ENCODE results near the gene GAS7. TPM values are rescaled to one million over a fixed set of nuclear protein-coding genes. Genes with fewer than 3 reads are reported as not detected.

The GAS7 gene
- total and polyA plus RNA-seq, 9 of the 15 experiments (the other 6 are each of a cell fraction or from before 2014, with no cell fraction given) = 0.11 to 0.33 TPM; not detected in 7

DNA sequence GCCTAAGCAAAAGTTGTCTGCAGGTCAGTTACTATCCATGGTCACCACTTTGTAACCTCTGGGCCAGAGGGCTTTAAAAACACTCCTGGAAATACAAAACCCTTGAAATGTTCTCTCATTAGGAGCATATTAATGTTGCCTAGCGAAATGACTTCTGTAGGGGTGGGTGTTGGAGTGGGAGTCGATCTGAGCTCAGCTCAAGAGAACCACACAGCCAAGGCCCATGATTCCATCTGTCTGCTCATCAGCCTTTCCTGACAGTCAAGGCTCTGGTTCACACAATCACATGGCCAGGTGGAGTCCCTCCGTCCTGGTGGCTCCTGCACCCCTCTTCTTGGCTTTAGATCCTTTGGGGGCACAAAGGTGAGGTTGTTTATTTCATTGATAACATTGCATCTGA is 320.1 kb downstream of the GAS7 start:
- CTCF ChIA-PET (ENCODE audit: low intra/inter-chr PET ratio) = no interaction called here
- POLR2A ChIA-PET = interaction anchor here (1.3 kb wide), 1 partner anchor 11 kb away, joined by 4 read pairs; no protein-coding TSS in a partner anchor

DNA sequence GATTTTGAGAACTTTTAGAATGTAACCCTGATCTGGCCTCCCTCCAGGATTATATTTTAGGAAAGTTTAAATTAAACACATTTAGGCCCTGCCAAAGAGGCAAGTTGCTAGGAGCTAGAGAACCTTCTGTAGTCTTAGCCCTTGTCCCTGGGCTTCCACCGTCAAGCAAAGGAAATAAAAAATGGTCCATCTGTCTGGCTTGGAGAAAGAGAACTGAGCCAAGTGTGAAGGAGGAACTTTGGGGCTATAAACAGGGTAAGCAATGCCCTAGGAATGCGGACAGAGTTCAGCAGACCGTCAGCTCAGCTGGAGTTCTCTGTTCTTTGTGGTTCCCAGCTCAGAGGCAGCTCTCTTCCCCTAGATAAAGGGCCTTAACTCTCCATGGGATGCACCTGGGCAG is 323.0 kb downstream of the GAS7 start:
- intact Hi-C loops (cut with micrococcal nuclease) (no loop called here), in situ Hi-C loops (cut with MboI) (no loop called here)
- H3K4me1 ChIP-seq (replicated peaks in 1 of 2; ENCODE audit: control insufficient read depth in 2 of 2, insufficient read depth in 2 of 2, low read length in 2 of 2) = no peaks in the 10 kb centered on the region
- DNase-seq (ENCODE audit: extremely low read depth in 1 of 4, low spot score in 3 of 4) = no peak
- no peak overlapping the region for H3K4me2 ChIP-seq (ENCODE audit: insufficient read depth, low read length)
- WGBS (ENCODE audit: insufficient coverage, low coverage, missing lambda C conversion rate) = 0% methylated on average over 2 of the region's 3 CpGs
- TF ChIP-seq ZNF699 (CRISPR knock-in tag; IDR thresholded peaks at IDR 0.05; ENCODE audit: insufficient replicate concordance) (no peak), ZBTB7A (IDR thresholded peaks at IDR 0.05; ENCODE audit: borderline replicate concordance, control insufficient read depth, low read depth, low read length) (no peak), ETV5 (CRISPR knock-in tag; IDR thresholded peaks at IDR 0.05; ENCODE audit: low read depth) (no peak), HNRNPH1 (optimal IDR thresholded peaks at IDR 0.05; ENCODE audit: low read depth, low read length) (no peak), RBFOX2 (IDR thresholded peaks at IDR 0.05; ENCODE audit: low read depth, low read length) (no peak), KLF6 (CRISPR knock-in tag; IDR thresholded peaks at IDR 0.05; ENCODE audit: borderline replicate concordance) (no peak), ZNF263 (CRISPR knock-in tag; IDR thresholded peaks at IDR 0.05; ENCODE audit: borderline replicate concordance) (no peak), CSDE1 (IDR thresholded peaks at IDR 0.05) (no peak), NRF1 (conservative IDR thresholded peaks at IDR 0.05 in 1 of 2, IDR thresholded peaks at IDR 0.05 in 1 of 2) (no peak), BCL6 (CRISPR knock-in tag; IDR thresholded peaks at IDR 0.05) (no peak)
- TF ChIP-seq, protein P1, sequence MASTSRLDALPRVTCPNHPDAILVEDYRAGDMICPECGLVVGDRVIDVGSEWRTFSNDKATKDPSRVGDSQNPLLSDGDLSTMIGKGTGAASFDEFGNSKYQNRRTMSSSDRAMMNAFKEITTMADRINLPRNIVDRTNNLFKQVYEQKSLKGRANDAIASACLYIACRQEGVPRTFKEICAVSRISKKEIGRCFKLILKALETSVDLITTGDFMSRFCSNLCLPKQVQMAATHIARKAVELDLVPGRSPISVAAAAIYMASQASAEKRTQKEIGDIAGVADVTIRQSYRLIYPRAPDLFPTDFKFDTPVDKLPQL (IDR thresholded peaks at IDR 0.05; ENCODE audit: extremely low read depth, insufficient read length) = no peak
- no peaks in the 10 kb centered on the region for H4K20me1 ChIP-seq (replicated peaks; ENCODE audit: control insufficient read depth, insufficient read depth, low read length)
- H2AFZ ChIP-seq (ENCODE audit: low read depth, low read length) = no peak overlapping the region
- no peak overlapping the region for H3K27ac ChIP-seq (ENCODE audit: extremely low read depth, low read depth, low read length)
- no peaks in the 10 kb centered on the region; a peak in 1 of 5 replicates for H3K27me3 ChIP-seq (ENCODE audit: control insufficient read depth in 2 of 2, insufficient read depth in 2 of 2, low read length in 2 of 2)
- ChIA-PET CTCF (ENCODE audit: low intra/inter-chr PET ratio) (no interaction called here), POLR2A (no interaction called here)
- no TSS peak for BruUV-seq (replicated peaks)
- H3K9ac ChIP-seq (ENCODE audit: insufficient read depth in 1 of 2, low read depth in 2 of 2, low read length in 2 of 2) = no peak overlapping the region
- FAIRE-seq = no peak
- H3K4me3 ChIP-seq = no peak overlapping the region
- no peaks in the 10 kb centered on the region for H3K36me3 ChIP-seq (ENCODE audit: control insufficient read depth, insufficient read depth, low read length)
- no peaks in the 10 kb centered on the region for H3K79me2 ChIP-seq (ENCODE audit: control insufficient read depth, insufficient read depth, low read length)
- no peaks in the 10 kb centered on the region for H3K9me3 ChIP-seq (replicated peaks; ENCODE audit: control insufficient read depth, insufficient read depth, low read depth, low read length)
- H3K9me1 ChIP-seq (ENCODE audit: control insufficient read depth, insufficient read depth, low read length) = no peaks in the 10 kb centered on the region
- ATAC-seq = no peak

More for the DNA sequence above, 320.1 kb downstream of the GAS7 start:
- H3K4me1 ChIP-seq (replicated peaks in 1 of 2; ENCODE audit: control insufficient read depth in 2 of 2, insufficient read depth in 2 of 2, low read length in 2 of 2) = no peaks in the 10 kb centered on the region
- in situ Hi-C loops (cut with MboI) (no loop called here), intact Hi-C loops (cut with micrococcal nuclease) (no loop called here)
- H3K4me2 ChIP-seq (ENCODE audit: insufficient read depth, low read length) = no peak overlapping the region
- H4K20me1 ChIP-seq (replicated peaks; ENCODE audit: control insufficient read depth, insufficient read depth, low read length) = no peaks in the 10 kb centered on the region
- WGBS (ENCODE audit: insufficient coverage, low coverage, missing lambda C conversion rate) = 0% methylated on average over 3 of the region's 3 CpGs
- no TSS peak for BruUV-seq (replicated peaks)
- H3K4me3 ChIP-seq = no peak overlapping the region
- no peak overlapping the region for H3K27ac ChIP-seq (ENCODE audit: extremely low read depth, low read depth, low read length)
- no peaks in the 10 kb centered on the region for H3K9me3 ChIP-seq (replicated peaks; ENCODE audit: control insufficient read depth, insufficient read depth, low read depth, low read length)
- DNase-seq (ENCODE audit: extremely low read depth in 1 of 4, low spot score in 3 of 4) (no peak), ATAC-seq (no peak), FAIRE-seq (no peak)
- no peaks in the 10 kb centered on the region for H3K9me1 ChIP-seq (ENCODE audit: control insufficient read depth, insufficient read depth, low read length)
- H2AFZ ChIP-seq (ENCODE audit: low read depth, low read length) = no peak overlapping the region
- TF ChIP-seq EGR1 (conservative IDR thresholded peaks at IDR 0.05) = no peak
- no peak for TF ChIP-seq ZNF717 (CRISPR knock-in tag; IDR thresholded peaks at IDR 0.05)
- TF ChIP-seq ATF7 (IDR thresholded peaks at IDR 0.05) = no peak
- no peak for TF ChIP-seq TEAD2 (tag; IDR thresholded peaks at IDR 0.05)
- no peak for TF ChIP-seq PTRF (tag; IDR thresholded peaks at IDR 0.05)
- TF ChIP-seq, protein P2, sequence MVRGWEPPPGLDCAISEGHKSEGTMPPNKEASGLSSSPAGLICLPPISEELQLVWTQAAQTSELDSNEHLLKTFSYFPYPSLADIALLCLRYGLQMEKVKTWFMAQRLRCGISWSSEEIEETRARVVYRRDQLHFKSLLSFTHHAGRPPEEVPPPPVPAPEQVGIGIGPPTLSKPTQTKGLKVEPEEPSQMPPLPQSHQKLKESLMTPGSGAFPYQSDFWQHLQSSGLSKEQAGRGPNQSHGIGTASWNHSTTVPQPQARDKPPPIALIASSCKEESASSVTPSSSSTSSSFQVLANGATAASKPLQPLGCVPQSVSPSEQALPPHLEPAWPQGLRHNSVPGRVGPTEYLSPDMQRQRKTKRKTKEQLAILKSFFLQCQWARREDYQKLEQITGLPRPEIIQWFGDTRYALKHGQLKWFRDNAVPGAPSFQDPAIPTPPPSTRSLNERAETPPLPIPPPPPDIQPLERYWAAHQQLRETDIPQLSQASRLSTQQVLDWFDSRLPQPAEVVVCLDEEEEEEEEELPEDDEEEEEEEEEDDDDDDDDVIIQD (CRISPR knock-in tag; IDR thresholded peaks at IDR 0.05) = no peak
- TF ChIP-seq SLC30A9 (CRISPR knock-in tag; IDR thresholded peaks at IDR 0.05) = no peak
- no peak for TF ChIP-seq MTA3 (IDR thresholded peaks at IDR 0.05; ENCODE audit: borderline replicate concordance)
- no peak for TF ChIP-seq NCOA6 (IDR thresholded peaks at IDR 0.05)
- no peak for TF ChIP-seq MAFK (IDR thresholded peaks at IDR 0.05; ENCODE audit: low read length)
- H3K27me3 ChIP-seq (ENCODE audit: control insufficient read depth in 2 of 2, insufficient read depth in 2 of 2, low read length in 2 of 2) = no peaks in the 10 kb centered on the region
- no peak overlapping the region for H3K9ac ChIP-seq (ENCODE audit: insufficient read depth in 1 of 2, low read depth in 2 of 2, low read length in 2 of 2)
- H3K79me2 ChIP-seq (ENCODE audit: control insufficient read depth, insufficient read depth, low read length) = no peaks in the 10 kb centered on the region
- H3K36me3 ChIP-seq (ENCODE audit: control insufficient read depth, insufficient read depth, low read length) = no peaks in the 10 kb centered on the region
